ENCODE results near the gene F7.

GRCh38 chr13:113091211-113091771 is 14.3 kb upstream of the F7 start:
- no peak for TF ChIP-seq EZH2 (IDR thresholded peaks at IDR 0.05)
- no peak for TF ChIP-seq POLR2AphosphoS5 (IDR thresholded peaks at IDR 0.05; ENCODE audit: borderline replicate concordance, low read depth, low read length)
